Endothelial cell of umbilical vein (primary cell): ENCODE results near the gene VPS37C. TPM values are rescaled to one million over a fixed set of nuclear protein-coding genes. Genes with fewer than 3 reads are reported as not detected.

Experiments used
- BruUV-seq: library from RNA; stranded (reverse); fragments of 400-500 nt; replicated peaks from 2 replicates; lab custom pipeline; 2021; lab: Mats Ljungman, UMichigan
- CTCF ChIA-PET: fragments of 300-600, 350-600 bp; sonication (Branson Sonifier 250); formaldehyde crosslinking; loops from one replicate; lab custom pipeline; 2021; ENCODE audit warnings: antibody characterized with exemption, inconsistent platforms; lab: Charles Lee
- POLR2A ChIA-PET: fragments of 300-600, 350-600 bp; sonication (Branson Sonifier 250); formaldehyde crosslinking; loops from one replicate; lab custom pipeline; 2021; ENCODE audit warnings: antibody characterized with exemption, inconsistent platforms; lab: Charles Lee
- DNase-seq: peaks from one replicate; pipeline ENCODE4 v3.0.0-alpha.2; 2011; ENCODE audit warnings: low read depth, low spot score
- FAIRE-seq: peaks from 2 replicates; lab custom pipeline; 2011; peaks lifted over from hg19 to GRCh38; lab: Jason Lieb, UNC
- H2AFZ ChIP-seq: 2 replicates; pipeline ENCODE4 v1.6.0; 2012; ENCODE audit warnings: low read depth, low read length, control low read depth, inconsistent platforms
- H3K27ac ChIP-seq: 2 replicates; pipeline ENCODE4 v1.5.1; 2011; ENCODE audit warnings: low read depth, mild to moderate bottlenecking, control low read depth, low read length, moderate library complexity; ENCODE audit not compliant: insufficient read depth
- H3K27me3 ChIP-seq, 2 experiments: 2 replicates each; pipeline versions ENCODE4 v1.6.0 to v1.6.1; 2011; ENCODE audit warnings: low read length in 2 of 2, mixed read lengths in 1 of 2; ENCODE audit not compliant: control insufficient read depth in 2 of 2, insufficient read depth in 2 of 2
- H3K36me3 ChIP-seq, 2 experiments: 2 replicates in 1 of 2; 3 replicates in 1 of 2; pipeline ENCODE4 v1.5.1; 2011; ENCODE audit warnings: low read length in 2 of 2, mild to moderate bottlenecking in 1 of 2, moderate library complexity in 1 of 2; ENCODE audit not compliant: control insufficient read depth in 2 of 2, insufficient read depth in 2 of 2; ENCODE audit errors: extremely low read depth in 1 of 2
- H3K4me1 ChIP-seq: 3 replicates; pipeline ENCODE4 v1.5.1; 2011; ENCODE audit warnings: mild to moderate bottlenecking, low read length; ENCODE audit not compliant: control insufficient read depth, insufficient read depth; ENCODE audit errors: extremely low read depth
- H3K4me2 ChIP-seq: 2 replicates; pipeline ENCODE4 v1.6.1; 2011; ENCODE audit warnings: low read length, control low read depth, mixed read lengths; ENCODE audit not compliant: insufficient read depth
- H3K4me3 ChIP-seq, 3 experiments: fragments of 200-600 bp in 1 of 3; sonication (generic), shearing (Covaris generic) in 1 of 3; replicated peaks in 1 of 3; 2 replicates each; pipeline ENCODE4 v1.5.1; 2011 to 2016; ENCODE audit warnings: control low read depth in 3 of 3, low read length in 3 of 3, mild to moderate bottlenecking in 2 of 3, inconsistent platforms in 1 of 3, low read depth in 1 of 3, moderate library complexity in 1 of 3; ENCODE audit not compliant: insufficient read depth in 1 of 3
- H3K79me2 ChIP-seq: 2 replicates; pipeline ENCODE4 v1.6.0; 2012; ENCODE audit warnings: low read length, inconsistent platforms; ENCODE audit not compliant: control insufficient read depth, insufficient read depth
- H3K9ac ChIP-seq: replicated peaks from 2 replicates; pipeline ENCODE3; 2011; ENCODE audit warnings: low read length, control low read depth; ENCODE audit not compliant: insufficient read depth; ENCODE audit errors: extremely low read depth
- H3K9me1 ChIP-seq: replicated peaks from 3 replicates; pipeline ENCODE4 v1.6.0; 2011; ENCODE audit warnings: mild to moderate bottlenecking, low read length; ENCODE audit not compliant: control insufficient read depth, insufficient read depth; ENCODE audit errors: extremely low read depth
- H3K9me3 ChIP-seq: replicated peaks from 2 replicates; pipeline ENCODE4 v1.5.1; 2012; ENCODE audit warnings: low read length, inconsistent platforms; ENCODE audit not compliant: control insufficient read depth, insufficient read depth
- H4K20me1 ChIP-seq: replicated peaks from 2 replicates; pipeline ENCODE3; 2011; ENCODE audit warnings: mild to moderate bottlenecking, low read length; ENCODE audit not compliant: control insufficient read depth, insufficient read depth; ENCODE audit errors: extremely low read depth
- EZH2 ChIP-seq: IDR thresholded peaks from 2 replicates; pipeline ENCODE4 v1.6.1; 2012; ENCODE audit warnings: borderline replicate concordance, low read depth, mild to moderate bottlenecking, moderate library complexity, low read length, inconsistent platforms; ENCODE audit not compliant: severe bottlenecking
- FOS ChIP-seq: IDR thresholded peaks from 2 replicates; pipeline ENCODE4 v1.6.1; 2011; ENCODE audit warnings: mild to moderate bottlenecking, low read length, moderate library complexity, borderline replicate concordance; ENCODE audit not compliant: insufficient read depth
- GATA2 ChIP-seq: IDR thresholded peaks from 2 replicates; pipeline ENCODE4 v1.7.0; 2011; ENCODE audit warnings: low read depth, mild to moderate bottlenecking, moderate library complexity, mixed read lengths, low read length; ENCODE audit not compliant: insufficient read length, insufficient read depth
- JUN ChIP-seq: IDR thresholded peaks from 2 replicates; pipeline ENCODE4 v1.6.1; 2011; ENCODE audit warnings: borderline replicate concordance, low read depth; ENCODE audit not compliant: insufficient read length, insufficient read depth
- MYC ChIP-seq: IDR thresholded peaks from one replicate; pipeline ENCODE4 v1.6.1; 2011; ENCODE audit warnings: mild to moderate bottlenecking, low read depth, low read length
- POLR2A ChIP-seq: IDR thresholded peaks from 2 replicates; pipeline ENCODE4 v1.6.1; 2012; ENCODE audit warnings: low read depth, mild to moderate bottlenecking, control low read depth, low read length
- POLR2AphosphoS5 ChIP-seq: IDR thresholded peaks from 2 replicates; pipeline ENCODE4 v1.6.1; 2012; ENCODE audit warnings: low read depth, mild to moderate bottlenecking, control low read depth, low read length, moderate library complexity; ENCODE audit not compliant: insufficient read depth
- dilution Hi-C: fragments of 300-500 bp; cut with MboI; formaldehyde crosslinking; loops from one replicate; pipeline ENCODE4 v1.15.0; 2019; ENCODE audit warnings: low sequenced_read_pairs; ENCODE audit not compliant: extremely low pct_ligation_motif_present
- intact Hi-C: fragments of 100-400 bp; cut with micrococcal nuclease; formaldehyde crosslinking; loops from one replicate; pipeline ENCODE4 v1.10.0; 2022
- polyA plus RNA-seq, 4 experiments: library from polyadenylated mRNA; depleted of rRNA in 3 of 4; stranded (reverse) in 3 of 4; unstranded in 1 of 4; fragments of >200 nt; gene quantifications; 2 replicates each; pipeline versions ENCODE4 v1.2.1 to v1.2.3, GENCODE V29; 2011 to 2012; ENCODE audit warnings: missing spikeins in 1 of 4
- total RNA-seq: library from RNA; stranded (reverse); gene quantifications from 2 replicates; pipeline ENCODE4 v1.2.3, GENCODE V29; 2021
- TF ChIP-seq, protein P1 (sequence below): IDR thresholded peaks from 2 replicates; pipeline ENCODE4 v1.6.1; 2011; ENCODE audit not compliant: insufficient read depth, insufficient read length
- TF ChIP-seq, protein P2 (sequence below), 2 donors: IDR thresholded peaks; 1 replicate in 1 of 2; 2 replicates in 1 of 2; pipeline ENCODE4 v1.5.1; 2011; ENCODE audit warnings: low read length in 2 of 2, mild to moderate bottlenecking in 2 of 2, moderate library complexity in 2 of 2, control low read depth in 1 of 2, inconsistent platforms in 1 of 2, low read depth in 1 of 2; ENCODE audit not compliant: insufficient read depth in 1 of 2; ENCODE audit errors: extremely low read depth in 1 of 2

The VPS37C gene
- total and polyA plus RNA-seq, 2 donors (not counting 3 experiments of a cell fraction or from before 2014, with no cell fraction given) = 17.7 to 23.4 TPM

DNA sequence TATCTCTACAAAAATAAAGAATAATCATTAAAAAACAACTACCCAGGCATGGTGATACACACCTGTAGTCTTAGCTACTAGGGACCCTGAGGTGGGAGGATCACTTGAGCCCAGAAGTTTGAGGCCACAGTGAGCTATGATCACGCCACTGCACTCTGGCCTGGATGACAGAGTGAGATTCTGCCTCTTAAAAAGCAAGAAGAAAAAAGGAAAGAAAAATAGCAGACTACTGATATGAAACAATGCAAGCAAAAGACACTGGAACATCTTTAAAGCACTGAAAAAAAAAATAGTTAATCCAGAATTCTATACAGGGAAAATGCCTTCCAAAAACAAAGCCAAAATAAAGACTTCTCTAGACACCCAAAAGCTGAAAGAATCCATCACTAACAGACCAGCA lies 5.9 kb downstream of the VPS37C start:
- Histone ChIP-seq H3K9me1 (no peaks in the 10 kb centered on the region), H3K4me3 (no peak overlapping the region), H4K20me1 (peaks cover 3% of the 10 kb centered on the region), H3K9me3 (no peaks in the 10 kb centered on the region), H3K4me1 (peaks cover 25% of the 10 kb centered on the region), H2AFZ (no peak overlapping the region), H3K36me3 (no peaks in the 10 kb centered on the region), H3K9ac (no peak overlapping the region), H3K4me2 (no peak overlapping the region), H3K79me2 (peaks cover 62% of the 10 kb centered on the region), H3K27ac (no peak overlapping the region), H3K27me3 (no peaks in the 10 kb centered on the region)
- BruUV-seq = no TSS peak
- FAIRE-seq (no peak), DNase-seq (no peak)
- TF ChIP-seq JUN (no peak), POLR2AphosphoS5 (no peak), FOS (no peak), POLR2A (no peak), MYC (no peak), GATA2 (no peak), EZH2 (no peak)
- TF ChIP-seq, protein P1, sequence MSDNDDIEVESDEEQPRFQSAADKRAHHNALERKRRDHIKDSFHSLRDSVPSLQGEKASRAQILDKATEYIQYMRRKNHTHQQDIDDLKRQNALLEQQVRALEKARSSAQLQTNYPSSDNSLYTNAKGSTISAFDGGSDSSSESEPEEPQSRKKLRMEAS = no peak
- TF ChIP-seq, protein P2, sequence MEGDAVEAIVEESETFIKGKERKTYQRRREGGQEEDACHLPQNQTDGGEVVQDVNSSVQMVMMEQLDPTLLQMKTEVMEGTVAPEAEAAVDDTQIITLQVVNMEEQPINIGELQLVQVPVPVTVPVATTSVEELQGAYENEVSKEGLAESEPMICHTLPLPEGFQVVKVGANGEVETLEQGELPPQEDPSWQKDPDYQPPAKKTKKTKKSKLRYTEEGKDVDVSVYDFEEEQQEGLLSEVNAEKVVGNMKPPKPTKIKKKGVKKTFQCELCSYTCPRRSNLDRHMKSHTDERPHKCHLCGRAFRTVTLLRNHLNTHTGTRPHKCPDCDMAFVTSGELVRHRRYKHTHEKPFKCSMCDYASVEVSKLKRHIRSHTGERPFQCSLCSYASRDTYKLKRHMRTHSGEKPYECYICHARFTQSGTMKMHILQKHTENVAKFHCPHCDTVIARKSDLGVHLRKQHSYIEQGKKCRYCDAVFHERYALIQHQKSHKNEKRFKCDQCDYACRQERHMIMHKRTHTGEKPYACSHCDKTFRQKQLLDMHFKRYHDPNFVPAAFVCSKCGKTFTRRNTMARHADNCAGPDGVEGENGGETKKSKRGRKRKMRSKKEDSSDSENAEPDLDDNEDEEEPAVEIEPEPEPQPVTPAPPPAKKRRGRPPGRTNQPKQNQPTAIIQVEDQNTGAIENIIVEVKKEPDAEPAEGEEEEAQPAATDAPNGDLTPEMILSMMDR (IDR thresholded peaks at IDR 0.05; ENCODE audit: extremely low read depth in 1 of 2, insufficient read depth in 1 of 2, low read depth in 1 of 2, low read length in 2 of 2) = no peak
- dilution Hi-C loops (no loop called here), intact Hi-C loops (loop anchor here (10.0 kb wide), 1 partner anchor 321 kb away; no protein-coding TSS in a partner anchor)
- ChIA-PET POLR2A (no interaction called here), CTCF (no interaction called here)
